Measurements from ENCODE around the gene MVP. TPM values are rescaled to one million over a fixed set of nuclear protein-coding genes. Genes with fewer than 3 reads are reported as not detected.
"Not testable (repeated sequence)": the region's sequence is repeated elsewhere in the genome, so short reads cannot be mapped to it uniquely, and the experiment has no call there.

The MVP gene
- total and polyA plus RNA-seq, 7 experiments from 2014 or later: 118 to 221 (median 150) TPM

DNA sequence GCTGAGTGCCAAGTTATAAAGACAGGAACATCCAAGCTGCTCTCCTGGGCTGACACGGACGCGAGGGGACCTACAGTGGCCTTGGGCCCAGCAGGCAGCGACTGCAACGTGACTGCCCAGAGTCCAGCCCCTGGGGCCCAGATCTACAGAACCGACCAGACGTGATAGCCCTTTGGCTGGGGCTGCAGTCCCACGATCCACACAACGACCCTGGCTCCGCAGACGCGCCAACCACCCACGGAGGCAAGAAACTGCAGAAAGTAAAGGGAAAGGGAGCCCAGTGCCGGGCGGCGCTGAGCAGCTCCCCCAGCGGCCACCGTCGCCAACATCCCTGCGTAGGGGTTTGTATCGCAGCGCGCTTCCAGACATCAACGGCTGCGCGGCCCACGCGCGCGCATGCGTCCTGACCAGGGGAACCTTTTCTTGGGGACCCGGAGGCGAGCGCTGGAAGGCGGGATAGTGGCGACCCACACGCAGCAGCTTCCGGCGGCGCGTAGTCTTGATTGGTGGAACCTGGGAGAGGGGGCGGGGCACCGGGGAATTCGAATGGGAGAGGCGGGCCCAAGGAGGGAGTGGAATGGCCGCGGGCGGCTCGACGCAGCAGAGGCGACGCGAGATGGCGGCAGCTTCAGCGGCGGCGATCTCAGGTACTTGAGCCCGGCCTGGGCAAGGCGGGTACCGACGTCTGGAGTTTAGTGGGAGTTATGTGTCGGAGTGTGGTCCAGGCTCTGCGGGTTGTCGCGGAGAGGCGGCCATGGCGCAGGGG, 29.9 kb upstream of the MVP start, which contains the start of gene KIF22:
KIF22 (plus strand) TSS at position 569 of the 766 bp plus-strand sequence; CDS start at position 578, 9 bp downstream.
- Histone ChIP-seq H3K4me1 (ENCODE audit: control insufficient read depth in 2 of 2, insufficient read depth in 2 of 2, low read length in 2 of 2) (peaks cover 21 to 29% of the 10 kb centered on the region in 2 donors), H3K36me3 (ENCODE audit: control insufficient read depth in 2 of 3, insufficient read depth in 3 of 3, low read length in 3 of 3) (peaks cover 0 to 4% (median 0%) of the 10 kb centered on the region in 3 experiments), H3K27ac (ENCODE audit: low read depth, low read length) (peak within 1 kb of the TSS; percentile 88), H3K9me3 (ENCODE audit: control insufficient read depth in 2 of 3, low read length in 3 of 3) (no peaks in the 10 kb centered on the region), H3K27me3 (ENCODE audit: control insufficient read depth in 2 of 2, insufficient read depth in 2 of 2, low read length in 2 of 2) (no peaks in the 10 kb centered on the region), H3K4me3 (ENCODE audit: low read length) (peak within 1 kb of the TSS; percentile 83)
- Mint-ChIP-seq H3K36me3 (peaks cover 0 to 18% (median 4%) of the 10 kb centered on the region in 5 donors), H3K9me3 (peaks cover 0 to 3% (median 0%) of the 10 kb centered on the region in 11 donors), H3K4me3 (peak within 1 kb of the TSS; percentile 92 to 100 (median 98)), H3K27ac (peak within 1 kb of the TSS; percentile 93 to 99 (median 99)), H3K27me3 (peaks cover 0 to 2% (median 0%) of the 10 kb centered on the region in 5 donors), H3K4me1 (peaks cover 23 to 59% (median 46%) of the 10 kb centered on the region in 7 donors)
- DNase-seq (peak; percentile 98 to 100 (median 100)), ATAC-seq (peak; percentile 98)
- ChIA-PET POLR2A (interaction anchor here (0.6 to 8.8 kb wide), 36 partner anchors 10 to 394 kb away, joined by 3 to 158 read pairs (median 6); partner anchors contain the start of genes ALDOA, C16orf54, HIRIP3 and INO80E), CTCF (interaction anchor here (0.6 to 4.2 kb wide), 22 partner anchors 14 to 860 kb away, joined by 3 to 40 read pairs (median 4); partner anchors contain the start of genes C16orf54, MVP and PAGR1)
- intact Hi-C loops (cut with micrococcal nuclease): loop anchor here (1.0 to 2.0 kb wide), 15 partner anchors 15 to 206 kb away; partner anchors contain the start of genes CDIPT (in 2 of the 2), PAGR1 (in 2 of the 2), INO80E (in 1 of the 2) and MVP (in 1 of the 2)

DNA sequence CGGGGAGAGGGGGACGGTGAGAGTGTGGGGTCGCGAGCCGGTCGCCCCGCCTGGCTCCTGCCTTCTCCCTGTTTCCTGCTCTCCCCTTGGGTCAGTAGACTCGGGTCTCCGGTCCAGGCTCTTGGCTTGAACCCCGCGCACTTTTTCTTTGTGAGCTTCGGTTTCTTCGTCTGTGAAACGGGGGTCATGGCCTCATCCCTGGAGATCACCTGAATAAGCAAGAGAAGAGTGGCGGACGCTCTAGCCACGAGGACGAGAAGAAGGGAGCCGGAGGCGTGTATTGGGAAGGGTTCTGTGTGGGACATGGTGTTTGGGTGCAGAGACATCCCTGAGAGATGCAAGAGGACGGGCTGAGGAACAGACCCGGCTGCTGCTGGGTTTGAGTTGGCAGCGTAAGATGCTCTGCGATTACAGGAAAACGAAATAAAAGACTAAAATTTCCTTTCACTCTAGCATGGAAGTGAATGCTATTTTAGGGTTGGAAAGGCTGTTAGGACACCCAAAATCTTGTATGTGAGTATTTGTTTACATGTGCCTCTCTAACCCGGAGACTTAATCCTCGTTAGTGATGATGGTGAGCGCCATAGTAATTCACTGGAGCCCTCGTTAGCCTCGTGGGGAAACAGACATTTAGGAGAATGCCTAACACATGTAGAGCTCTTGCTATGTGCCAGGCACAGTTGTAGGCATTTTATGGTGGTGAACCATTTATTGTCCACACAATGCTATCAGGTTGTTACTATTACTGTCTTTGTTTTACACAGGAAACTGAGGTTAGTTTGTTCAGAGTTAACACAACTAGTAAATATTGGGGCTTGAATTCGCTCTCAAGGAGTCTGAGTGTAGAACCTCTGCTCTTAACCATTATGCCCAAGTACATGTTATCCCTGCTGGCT, 29.1 kb upstream of the MVP start:
- POLR2A ChIA-PET: interaction anchor here (0.7 to 8.8 kb wide), 26 partner anchors 11 to 393 kb away, joined by 3 to 158 read pairs (median 10); partner anchors contain the start of genes C16orf54, HIRIP3, INO80E and MAZ
- Mint-ChIP-seq H3K4me1 (peaks cover 23 to 55% (median 42%) of the 10 kb centered on the region in 7 donors), H3K4me3 (peak overlapping the region; percentile 92 to 100 (median 98)), H3K27me3 (peaks cover 0 to 2% (median 0%) of the 10 kb centered on the region in 5 donors), H3K36me3 (peaks cover 0 to 18% (median 4%) of the 10 kb centered on the region in 5 donors), H3K27ac (peak overlapping the region; percentile 93 to 99 (median 99)), H3K9me3 (peaks cover 0 to 3% (median 0%) of the 10 kb centered on the region in 11 donors)
- H3K4me1 ChIP-seq (ENCODE audit: control insufficient read depth in 2 of 2, insufficient read depth in 2 of 2, low read length in 2 of 2): peaks cover 17 to 29% of the 10 kb centered on the region in 2 donors
- H3K36me3 ChIP-seq (ENCODE audit: control insufficient read depth in 2 of 3, insufficient read depth in 3 of 3, low read length in 3 of 3): peaks cover 0 to 4% (median 0%) of the 10 kb centered on the region in 3 experiments
- intact Hi-C loops (cut with micrococcal nuclease): loop anchor here (1.0 to 2.0 kb wide), 15 partner anchors 14 to 205 kb away; partner anchors contain the start of genes CDIPT (in 2 of the 2), PAGR1 (in 2 of the 2), INO80E (in 1 of the 2) and MVP (in 1 of the 2)
- H3K9me3 ChIP-seq (ENCODE audit: control insufficient read depth in 2 of 3, low read length in 3 of 3): no peaks in the 10 kb centered on the region
- H3K27me3 ChIP-seq (ENCODE audit: control insufficient read depth in 2 of 2, insufficient read depth in 2 of 2, low read length in 2 of 2): no peaks in the 10 kb centered on the region
- H3K4me3 ChIP-seq (ENCODE audit: low read length): peak overlapping the region; percentile 83
- DNase-seq: peak in 1 of 9 donors; percentile 18
- CTCF ChIA-PET: interaction anchor here (0.6 to 4.2 kb wide), 13 partner anchors 13 to 93 kb away, joined by 3 to 40 read pairs (median 6); partner anchors contain the start of gene MVP
- ATAC-seq: no peak
- peak overlapping the region; percentile 88 for H3K27ac ChIP-seq (ENCODE audit: low read depth, low read length)

DNA sequence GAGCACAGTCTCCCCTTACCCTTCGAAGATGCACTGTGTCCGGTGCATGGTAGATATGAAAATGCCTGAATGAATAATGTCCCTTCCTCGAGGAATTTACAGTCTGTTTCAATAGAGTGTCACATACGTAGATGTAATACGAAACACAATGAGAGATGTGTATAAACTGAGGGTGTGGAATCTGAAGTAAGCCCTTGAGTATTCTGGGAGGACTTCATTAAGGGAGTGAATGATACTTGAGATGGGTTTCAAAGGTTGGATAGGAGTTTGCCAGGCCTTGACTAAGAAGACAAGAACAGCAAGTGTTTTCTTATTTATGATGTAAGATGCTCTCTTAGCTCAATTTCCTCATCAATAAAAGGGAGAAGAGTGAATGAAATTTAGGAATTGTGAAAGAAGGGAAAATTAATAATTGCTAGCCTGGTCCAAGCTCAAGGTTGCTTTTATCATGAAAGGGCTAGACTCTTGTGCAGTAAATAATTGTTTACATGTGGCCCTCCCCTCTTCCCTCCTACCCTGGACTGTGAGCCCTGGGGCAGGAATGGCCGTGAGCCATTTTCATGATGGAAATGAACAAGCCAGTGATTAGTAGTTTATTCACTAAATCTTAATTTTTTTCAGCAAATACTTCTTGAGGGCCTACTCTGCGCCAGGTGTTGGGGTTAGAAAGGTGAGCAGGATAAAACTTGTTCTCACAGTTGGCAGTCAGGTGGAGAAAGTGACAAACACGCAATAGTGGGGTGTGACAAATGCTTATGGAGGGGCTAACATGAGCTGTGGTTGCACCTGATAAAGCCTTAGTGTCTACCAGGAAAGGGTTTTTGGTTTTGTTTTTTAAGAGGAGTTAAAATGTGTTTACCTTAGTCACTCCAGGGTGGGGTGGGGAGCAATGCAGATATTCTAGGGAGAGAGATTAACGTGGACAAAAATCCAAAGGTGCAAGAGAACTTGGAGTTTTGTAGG, 28.1 kb upstream of the MVP start:
- Mint-ChIP-seq H3K4me3 (peak overlapping the region; percentile 92 to 100 (median 98)), H3K36me3 (peaks cover 0 to 23% (median 7%) of the 10 kb centered on the region in 5 donors), H3K4me1 (peaks cover 23 to 55% (median 45%) of the 10 kb centered on the region in 7 donors), H3K9me3 (no peaks in the 10 kb centered on the region), H3K27ac (peak overlapping the region; percentile 93 to 99 (median 99)), H3K27me3 (peaks cover 0 to 2% (median 0%) of the 10 kb centered on the region in 5 donors)
- Histone ChIP-seq H3K4me3 (ENCODE audit: low read length) (peak overlapping the region; percentile 83), H3K27ac (ENCODE audit: low read depth, low read length) (peak overlapping the region; percentile 88), H3K36me3 (ENCODE audit: control insufficient read depth in 2 of 3, insufficient read depth in 3 of 3, low read length in 3 of 3) (peaks cover 0 to 10% (median 0%) of the 10 kb centered on the region in 3 experiments), H3K4me1 (ENCODE audit: control insufficient read depth in 2 of 2, insufficient read depth in 2 of 2, low read length in 2 of 2) (peaks cover 17 to 29% of the 10 kb centered on the region in 2 donors), H3K9me3 (ENCODE audit: control insufficient read depth in 2 of 3, low read length in 3 of 3) (no peaks in the 10 kb centered on the region), H3K27me3 (ENCODE audit: control insufficient read depth in 2 of 2, insufficient read depth in 2 of 2, low read length in 2 of 2) (no peaks in the 10 kb centered on the region)
- ChIA-PET POLR2A (interaction anchor here (0.6 to 8.8 kb wide), 11 partner anchors 10 to 182 kb away, joined by 3 to 158 read pairs (median 16); partner anchors contain the start of genes MAZ, PRRT2 and TAOK2), CTCF (interaction anchor here (0.6 to 4.2 kb wide), 2 partner anchors 12 to 25 kb away, joined by 4 to 28 read pairs; no protein-coding TSS in a partner anchor)
- ATAC-seq (no peak), DNase-seq (no peak)
- intact Hi-C loops (cut with micrococcal nuclease): loop anchor here (2.0 kb wide), 4 partner anchors 53 to 81 kb away; no protein-coding TSS in a partner anchor

DNA sequence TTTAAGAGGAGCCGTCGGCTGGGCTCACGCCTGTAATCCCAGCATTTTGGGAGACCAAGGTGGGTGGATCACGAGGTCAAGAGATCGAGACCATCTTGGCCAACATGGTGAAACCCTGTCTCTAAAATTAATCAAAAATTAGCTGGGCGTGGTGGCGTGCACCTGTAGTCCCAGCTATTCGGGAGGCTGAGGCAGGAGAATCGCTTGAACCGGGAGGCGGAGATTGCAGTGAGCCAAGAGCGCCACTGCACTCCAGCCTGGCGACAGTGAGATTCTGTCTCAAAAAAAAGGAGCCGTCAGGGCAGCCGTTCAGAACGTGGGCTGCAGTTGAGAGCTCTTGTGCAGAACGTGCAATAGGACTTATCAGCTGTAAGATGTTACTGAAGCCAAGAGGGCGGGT, 27.1 kb upstream of the MVP start:
- Mint-ChIP-seq H3K36me3 (peaks cover 5 to 29% (median 14%) of the 10 kb centered on the region in 5 donors), H3K4me1 (peaks cover 26 to 55% (median 45%) of the 10 kb centered on the region in 7 donors), H3K4me3 (peak overlapping the region in 4 of 10 donors; percentile 43 to 100 (median 82)), H3K27ac (peak overlapping the region in 2 of 9 donors; percentile 11 to 74)
- intact Hi-C loops (cut with micrococcal nuclease); H3K27me3 Mint-ChIP-seq; H3K4me3 ChIP-seq (ENCODE audit: low read length); H3K27me3 ChIP-seq (ENCODE audit: control insufficient read depth in 2 of 2, insufficient read depth in 2 of 2, low read length in 2 of 2); DNase-seq; H3K9me3 Mint-ChIP-seq; H3K27ac ChIP-seq (ENCODE audit: low read depth, low read length); ATAC-seq; H3K9me3 ChIP-seq (ENCODE audit: control insufficient read depth in 2 of 3, low read length in 3 of 3): not testable (repeated sequence)
- ChIA-PET POLR2A (interaction anchor here (0.6 to 8.8 kb wide), 8 partner anchors 9 to 92 kb away, joined by 3 to 158 read pairs (median 5); partner anchors contain the start of gene MAZ), CTCF (interaction anchor here (0.7 kb wide), 1 partner anchor 15 kb away, joined by 3 read pairs; no protein-coding TSS in a partner anchor)
- Histone ChIP-seq H3K36me3 (ENCODE audit: control insufficient read depth in 2 of 3, insufficient read depth in 3 of 3, low read length in 3 of 3) (peaks cover 0 to 20% (median 2%) of the 10 kb centered on the region in 3 experiments), H3K4me1 (ENCODE audit: control insufficient read depth in 2 of 2, insufficient read depth in 2 of 2, low read length in 2 of 2) (peaks cover 17 to 29% of the 10 kb centered on the region in 2 donors)

DNA sequence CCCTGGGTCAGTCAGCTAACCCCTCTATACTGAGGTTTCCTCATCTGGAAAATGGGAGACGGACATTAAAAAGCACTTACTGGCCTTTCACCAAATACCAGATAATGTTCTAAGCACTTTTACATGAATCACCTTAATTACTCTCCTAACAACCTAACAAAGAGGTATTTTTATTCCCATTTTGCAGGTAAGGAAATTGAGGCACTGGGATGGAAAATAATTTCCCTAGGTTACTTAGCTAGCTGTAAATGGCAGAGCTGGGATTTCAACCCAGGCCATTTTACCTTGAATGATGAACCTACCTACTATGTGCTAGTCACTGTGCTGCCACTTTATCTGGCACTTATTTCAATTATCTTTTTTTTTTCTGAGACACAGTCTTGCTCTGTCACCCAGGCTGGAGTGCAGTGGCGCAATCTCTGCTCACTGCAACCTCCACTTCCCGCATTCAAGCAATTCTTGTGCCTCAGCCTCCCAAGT, 26.0 kb upstream of the MVP start:
- Histone ChIP-seq H3K27ac (ENCODE audit: low read depth, low read length) (no peak overlapping the region), H3K27me3 (ENCODE audit: control insufficient read depth in 2 of 2, insufficient read depth in 2 of 2, low read length in 2 of 2) (no peaks in the 10 kb centered on the region), H3K36me3 (ENCODE audit: control insufficient read depth in 2 of 3, insufficient read depth in 3 of 3, low read length in 3 of 3) (peaks cover 6 to 31% (median 12%) of the 10 kb centered on the region in 3 experiments), H3K9me3 (ENCODE audit: control insufficient read depth in 2 of 3, low read length in 3 of 3) (no peaks in the 10 kb centered on the region), H3K4me3 (ENCODE audit: low read length) (no peak overlapping the region), H3K4me1 (ENCODE audit: control insufficient read depth in 2 of 2, insufficient read depth in 2 of 2, low read length in 2 of 2) (peaks cover 17 to 29% of the 10 kb centered on the region in 2 donors)
- DNase-seq: no peak
- ChIA-PET CTCF (interaction anchor here (0.6 to 1.7 kb wide), 3 partner anchors 23 to 134 kb away, joined by 3 to 4 read pairs (median 4); no protein-coding TSS in a partner anchor), POLR2A (interaction anchor here (0.8 to 8.8 kb wide), 7 partner anchors 8 to 93 kb away, joined by 3 to 158 read pairs (median 5); partner anchors contain the start of gene MAZ)
- peaks cover 5 to 34% (median 18%) of the 10 kb centered on the region in 5 donors for H3K36me3 Mint-ChIP-seq
- no peak overlapping the region for H3K4me3 Mint-ChIP-seq
- intact Hi-C loops (cut with micrococcal nuclease): no loop called here
- H3K27me3 Mint-ChIP-seq: peaks cover 0 to 2% (median 0%) of the 10 kb centered on the region in 5 donors
- peaks cover 28 to 50% (median 42%) of the 10 kb centered on the region in 7 donors for H3K4me1 Mint-ChIP-seq
- no peak for ATAC-seq
- peak overlapping the region in 1 of 9 donors; percentile 37 for H3K27ac Mint-ChIP-seq
- H3K9me3 Mint-ChIP-seq: no peaks in the 10 kb centered on the region

All from naive thymus-derived CD4-positive, alpha-beta T cell (primary cell).